Stimulated activated CD4-positive, alpha-beta T cell treated with anti-CD3 and anti-CD28 coated beads, Interleukin-2, amount 100 ng/mL, for 4 hours (primary cell): Measurements from ENCODE around the gene AP3S2.
"Not testable (repeated sequence)": the region's sequence is repeated elsewhere in the genome, so short reads cannot be mapped to it uniquely, and the experiment has no call there.

Experiments
- DNase-seq: peaks from one replicate; pipeline ENCODE4 v3.0.0-alpha.2; 2020; ENCODE audit warnings: low read depth

AP3S2 gene

DNA sequence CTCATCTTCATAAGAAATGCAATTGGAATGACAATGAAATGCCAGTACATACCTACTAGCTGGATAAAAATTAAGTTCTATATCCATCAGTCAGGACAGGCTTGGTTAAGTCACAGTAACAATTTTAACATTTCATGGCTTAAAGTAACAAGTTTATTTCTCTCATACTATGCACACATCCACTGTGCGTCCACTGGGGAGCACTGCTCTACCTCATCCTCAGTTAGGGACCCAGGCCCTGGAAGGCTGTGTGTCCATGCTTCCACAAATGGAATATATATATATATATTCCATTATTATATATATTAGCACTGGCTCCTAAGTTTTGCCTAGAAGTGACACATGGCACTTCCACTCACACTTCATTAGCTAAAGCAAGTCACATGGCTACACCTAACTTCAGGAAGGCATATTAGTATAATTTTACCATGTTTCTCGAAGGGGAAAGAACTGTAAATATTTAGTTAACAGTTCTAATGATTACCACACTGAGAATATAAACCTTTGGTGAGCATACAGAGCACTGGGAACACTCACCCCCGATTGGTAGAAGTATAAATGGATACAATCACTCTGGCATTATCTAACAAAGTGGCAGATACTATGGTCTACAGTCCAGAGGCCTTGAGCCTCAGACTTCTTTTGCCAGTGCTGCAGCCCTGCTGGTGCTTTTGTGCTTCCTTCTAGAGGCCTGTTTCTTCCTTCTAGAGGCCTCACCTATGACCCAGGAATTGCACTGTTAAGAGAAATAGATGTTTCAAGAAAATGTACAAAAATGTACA lies 28.6 kb downstream of the AP3S2 start:
- no peak for DNase-seq

DNA sequence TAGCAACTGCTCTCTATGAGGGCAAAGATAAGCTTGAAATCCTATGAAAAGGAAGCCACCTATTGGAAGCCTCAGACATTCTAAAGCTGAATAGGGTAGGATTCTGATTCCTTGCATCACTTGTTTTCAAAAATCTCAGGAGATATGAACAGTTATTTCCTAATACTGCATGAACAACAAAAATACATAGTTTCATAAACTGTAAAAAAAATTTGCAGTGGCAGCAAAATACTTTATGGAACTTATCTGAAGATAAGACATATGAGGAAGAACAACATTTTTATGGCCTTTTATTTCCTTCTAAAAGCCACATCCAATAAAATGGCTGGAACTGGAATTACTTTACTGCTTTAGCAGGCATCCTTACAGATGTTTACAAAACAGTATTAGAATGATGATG lies 29.9 kb downstream of the AP3S2 start:
- DNase-seq: no peak

DNA sequence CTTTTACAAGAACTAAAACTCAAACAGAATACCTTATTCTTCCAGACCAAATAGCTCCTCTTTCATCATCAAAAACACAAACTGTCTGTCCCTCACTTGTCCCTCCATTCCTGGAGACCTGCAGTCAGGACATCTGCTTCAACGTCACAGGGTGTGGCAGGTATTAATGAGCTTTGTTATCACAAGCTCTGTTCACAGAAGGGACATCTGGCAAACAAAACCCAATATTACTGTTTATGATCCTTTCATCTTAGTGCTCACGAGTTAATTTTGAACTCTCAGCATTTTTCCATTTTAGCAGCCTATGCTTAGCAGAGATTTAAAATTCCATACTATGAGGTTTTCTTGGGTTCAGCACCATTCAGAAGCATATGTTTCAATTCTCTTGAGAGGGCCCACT lies 32.9 kb downstream of the AP3S2 start:
- DNase-seq: no peak

DNA sequence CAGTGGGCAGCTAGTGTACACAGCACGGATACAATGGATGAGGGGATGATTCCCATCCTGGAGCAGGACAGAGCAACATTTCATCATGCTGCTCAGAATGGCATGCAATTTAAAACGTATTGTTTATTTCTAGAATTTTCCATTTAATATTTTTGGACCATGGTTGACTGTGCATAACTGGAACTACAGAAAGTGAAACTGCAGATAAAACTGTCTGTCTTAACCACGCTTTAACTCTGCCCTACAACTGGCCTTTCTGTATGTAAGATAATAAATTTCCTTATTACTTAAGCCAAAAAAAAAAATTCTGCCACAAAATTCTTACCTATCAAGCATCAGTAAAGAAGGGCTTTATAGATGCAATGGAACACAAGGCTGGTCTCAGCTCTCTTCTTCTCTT lies 33.4 kb downstream of the AP3S2 start:
- DNase-seq: no peak

DNA sequence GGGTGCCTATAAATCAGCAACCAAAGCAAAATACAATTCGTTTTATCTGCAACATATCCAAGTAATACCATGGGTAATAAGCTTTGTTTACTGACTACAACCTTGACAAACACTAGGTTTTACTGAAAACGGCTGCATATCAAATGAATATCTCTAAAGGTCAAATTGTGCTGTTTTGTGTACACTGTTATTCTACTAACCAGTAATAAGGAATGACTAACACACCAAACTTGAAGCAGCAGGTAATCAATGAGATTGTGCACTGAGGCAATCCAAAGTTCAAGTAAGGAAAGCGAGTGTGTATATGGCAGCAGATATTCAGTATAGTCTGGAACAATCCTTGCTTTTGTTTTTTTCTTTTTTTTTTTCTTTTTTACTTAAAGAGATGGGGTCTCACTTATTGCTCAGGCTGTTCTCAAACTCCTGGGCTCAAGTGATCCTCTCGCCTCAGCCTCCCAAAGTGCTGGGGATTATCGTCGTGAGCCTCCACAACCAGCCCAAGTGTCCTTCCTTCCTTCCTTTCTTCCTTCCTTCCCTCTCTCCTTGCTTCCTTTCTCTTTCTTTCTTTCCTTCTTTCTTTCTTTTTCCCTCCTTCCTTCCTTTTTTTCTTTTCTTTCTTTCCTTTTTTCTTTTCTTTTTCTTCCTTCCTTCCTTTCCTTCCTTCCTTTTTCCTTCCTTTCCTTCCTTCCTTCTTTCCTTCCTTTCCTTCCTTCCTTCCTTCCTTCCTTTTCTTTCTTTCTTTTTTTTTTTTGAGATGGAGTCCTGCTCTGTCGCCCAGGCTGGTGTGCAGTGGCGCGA lies 34.9 kb downstream of the AP3S2 start:
- DNase-seq: no peak

DNA sequence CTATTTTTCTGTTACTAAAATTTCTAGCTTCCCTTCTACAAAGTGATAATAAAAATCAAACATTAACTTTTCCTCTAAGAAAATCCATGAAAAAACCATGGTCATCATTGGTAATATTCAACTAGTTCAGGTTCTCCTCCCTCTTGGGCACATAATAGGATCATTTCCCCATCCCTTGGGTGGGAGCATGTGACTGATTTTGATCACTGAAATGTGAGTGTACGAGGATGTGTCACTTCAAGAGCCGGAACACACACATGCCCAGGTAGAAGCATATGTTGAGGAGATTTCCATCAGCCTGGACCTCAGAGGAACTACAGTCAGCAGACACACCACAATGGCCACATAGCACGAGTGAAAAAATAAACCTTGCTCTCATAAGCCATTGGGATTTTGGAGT lies 36.1 kb downstream of the AP3S2 start:
- no peak for DNase-seq

DNA sequence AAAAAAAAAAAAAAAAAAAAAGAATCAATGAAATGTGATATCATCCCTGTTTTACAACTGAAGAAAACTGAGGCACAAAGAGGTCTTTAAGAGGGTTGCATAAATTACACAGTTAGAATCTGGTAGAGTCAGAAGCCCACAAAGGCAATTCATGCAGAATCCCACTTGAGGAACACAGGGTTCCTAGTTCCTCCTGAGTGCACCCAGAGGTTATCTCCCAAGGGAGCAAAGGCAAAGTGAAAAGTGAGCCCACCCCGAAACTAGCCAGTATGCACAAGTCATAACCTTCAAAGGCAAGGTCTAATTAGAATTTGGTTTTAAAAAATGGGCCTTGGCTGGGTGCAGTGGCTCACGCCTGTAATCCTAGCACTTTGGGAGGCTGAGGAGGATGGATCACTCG lies 37.8 kb downstream of the AP3S2 start:
- no peak for DNase-seq

DNA sequence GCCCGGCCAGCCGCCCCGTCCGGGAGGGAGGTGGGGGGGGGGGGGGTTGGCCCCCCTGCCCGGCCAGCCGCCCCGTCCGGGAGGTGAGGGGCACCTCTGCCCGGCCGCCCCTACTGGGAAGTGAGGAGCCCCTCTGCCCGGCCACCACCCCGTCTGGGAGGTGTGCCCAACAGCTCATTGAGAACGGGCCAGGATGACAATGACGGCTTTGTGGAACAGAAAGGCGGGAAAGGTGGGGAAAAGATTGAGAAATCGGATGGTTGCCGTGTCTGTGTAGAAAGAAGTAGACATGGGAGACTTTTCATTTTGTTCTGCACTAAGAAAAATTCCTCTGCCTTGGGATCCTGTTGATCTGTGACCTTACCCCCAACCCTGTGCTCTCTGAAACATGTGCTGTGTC lies 38.9 kb downstream of the AP3S2 start:
- not testable (repeated sequence) for DNase-seq

DNA sequence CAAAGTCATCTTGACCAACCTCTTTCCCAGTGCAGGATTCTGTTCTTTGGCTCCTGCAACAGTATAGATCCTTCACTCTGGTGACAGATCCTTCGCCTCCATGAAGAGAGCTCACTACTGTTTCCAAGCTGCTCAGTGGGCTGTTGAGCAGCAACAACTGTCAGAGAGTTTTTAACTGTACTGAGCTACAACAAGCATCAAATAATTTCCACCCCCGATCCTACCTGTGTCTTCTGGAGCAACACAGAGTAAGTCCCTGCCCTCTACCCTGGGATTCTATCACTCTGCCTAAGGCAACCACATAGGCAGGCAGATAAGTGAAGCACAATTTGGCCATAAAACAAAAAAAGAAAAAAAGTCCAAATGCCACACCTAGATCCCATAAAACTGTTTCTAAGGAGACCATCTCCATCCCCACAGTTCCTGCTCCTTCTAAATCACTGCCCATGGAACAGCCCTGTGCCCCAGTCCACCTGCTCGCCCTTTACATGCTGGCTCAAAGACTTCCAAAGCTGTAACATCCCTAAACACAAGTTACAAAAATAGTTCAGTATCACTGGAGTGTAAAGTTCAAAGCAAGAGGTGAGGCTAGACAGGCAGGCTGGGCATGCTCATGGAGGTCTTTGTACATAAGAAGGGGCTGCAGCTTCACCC lies 41.3 kb downstream of the AP3S2 start:
- no peak for DNase-seq

DNA sequence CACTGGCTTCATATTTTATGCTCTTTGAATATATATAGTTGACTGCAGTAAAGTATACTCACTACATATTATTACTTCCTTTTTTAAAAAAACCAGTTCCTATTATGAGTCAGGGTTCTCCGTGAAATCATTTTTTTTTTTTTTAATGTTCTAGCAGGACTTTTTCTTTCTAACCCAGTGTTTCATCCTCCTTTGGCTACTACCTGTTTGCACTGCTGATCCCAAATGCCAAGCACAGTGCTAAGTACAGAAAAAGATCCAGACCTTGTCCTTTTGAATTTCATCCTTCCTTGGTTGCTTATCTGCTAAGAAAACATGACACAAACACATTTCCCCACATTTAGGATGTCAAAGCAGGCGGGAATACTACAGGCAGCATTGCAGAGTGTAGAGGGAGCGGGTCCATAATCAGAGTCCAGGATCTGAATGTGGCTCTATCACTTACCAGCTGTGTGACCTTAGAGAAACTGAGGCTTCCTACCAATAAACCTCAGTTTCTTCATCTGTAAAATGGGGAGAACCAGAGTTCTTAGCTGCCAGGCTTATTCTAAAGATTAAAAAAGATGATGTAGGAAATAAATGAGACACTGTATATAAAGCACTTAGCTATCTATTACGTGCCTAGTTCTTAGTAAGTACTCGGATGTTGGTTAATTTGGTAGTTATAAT lies 42.0 kb downstream of the AP3S2 start:
- DNase-seq: no peak

DNA sequence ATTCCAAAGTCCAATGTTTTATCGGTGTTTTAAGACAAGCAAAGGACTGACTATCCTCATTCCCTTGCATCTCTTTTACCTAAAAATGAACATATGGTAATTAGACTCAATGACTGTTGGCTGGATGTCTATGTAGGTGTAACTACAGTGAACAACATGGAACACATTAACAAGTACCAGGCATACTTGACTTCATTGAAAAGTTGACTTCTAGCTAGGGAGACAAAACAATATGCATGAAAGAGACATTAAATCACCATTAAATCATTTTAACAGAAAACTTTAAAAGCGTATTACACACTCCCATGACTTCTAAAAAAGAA lies 44.9 kb downstream of the AP3S2 start:
- no peak for DNase-seq

DNA sequence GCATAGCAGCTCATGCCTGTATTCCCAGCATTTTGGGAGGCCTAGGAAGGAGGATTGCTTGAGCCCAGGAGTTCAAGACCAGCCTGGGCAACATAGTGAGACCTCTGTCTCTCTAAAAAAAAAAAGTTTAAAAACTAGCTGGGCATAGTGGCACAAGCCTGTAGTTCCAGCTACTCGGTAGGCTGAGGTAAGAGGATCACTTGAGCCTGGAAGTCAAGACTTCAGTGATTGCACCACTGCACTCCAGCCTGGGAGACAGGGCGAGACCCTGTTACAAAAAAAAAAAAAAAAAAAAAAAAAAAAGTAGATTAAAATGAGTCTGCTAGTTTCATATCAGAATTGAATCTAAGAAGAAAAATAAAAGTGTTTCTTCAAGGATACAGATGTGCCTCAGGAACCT lies 46.7 kb downstream of the AP3S2 start:
- no peak for DNase-seq

DNA sequence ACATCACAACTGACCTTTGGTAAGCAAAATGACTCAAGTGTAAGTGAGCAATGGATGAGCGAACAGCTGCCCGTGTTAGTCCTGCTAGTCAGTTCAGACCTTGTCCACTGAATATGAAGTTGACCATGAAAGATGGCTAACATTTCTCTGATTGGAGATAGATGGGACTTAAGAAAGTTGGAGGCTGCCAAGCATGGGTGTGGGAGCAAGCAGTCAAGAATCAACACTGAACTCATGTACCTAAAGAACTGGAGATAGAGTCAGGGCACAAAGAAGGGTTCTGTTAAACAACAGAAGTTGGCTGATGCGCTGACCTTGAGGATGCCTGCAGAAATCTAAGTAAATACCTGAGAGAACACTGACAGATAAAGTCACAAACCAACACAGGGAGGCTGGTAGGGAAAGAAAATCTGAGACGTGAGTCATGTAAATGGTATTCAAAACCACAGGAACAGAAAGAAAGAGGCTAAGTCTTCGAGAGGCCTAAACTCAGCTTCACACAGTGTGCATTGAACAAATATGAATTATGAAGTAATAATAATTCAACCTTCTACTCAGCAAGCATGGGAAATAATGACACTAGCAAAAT lies 48.4 kb downstream of the AP3S2 start:
- DNase-seq: no peak

DNA sequence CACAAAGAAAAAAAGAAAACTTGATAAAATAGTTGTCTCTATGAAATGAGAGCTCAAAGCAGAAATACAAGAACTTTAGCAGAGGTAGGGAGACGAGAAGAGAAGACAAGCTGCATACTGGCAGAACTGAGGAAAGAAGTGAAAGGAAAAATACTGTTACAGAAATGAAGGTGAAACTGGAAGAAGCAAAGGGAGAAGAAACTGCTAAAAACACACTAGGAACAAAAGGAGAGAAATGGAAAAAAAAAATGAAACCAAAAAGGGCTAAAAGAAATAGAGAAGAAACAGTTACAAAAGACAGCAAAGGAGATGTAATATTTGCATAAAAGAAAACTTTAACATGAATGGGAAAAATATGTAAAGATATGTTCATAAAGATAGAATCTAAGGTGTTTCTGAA lies 51.8 kb downstream of the AP3S2 start:
- no peak for DNase-seq

DNA sequence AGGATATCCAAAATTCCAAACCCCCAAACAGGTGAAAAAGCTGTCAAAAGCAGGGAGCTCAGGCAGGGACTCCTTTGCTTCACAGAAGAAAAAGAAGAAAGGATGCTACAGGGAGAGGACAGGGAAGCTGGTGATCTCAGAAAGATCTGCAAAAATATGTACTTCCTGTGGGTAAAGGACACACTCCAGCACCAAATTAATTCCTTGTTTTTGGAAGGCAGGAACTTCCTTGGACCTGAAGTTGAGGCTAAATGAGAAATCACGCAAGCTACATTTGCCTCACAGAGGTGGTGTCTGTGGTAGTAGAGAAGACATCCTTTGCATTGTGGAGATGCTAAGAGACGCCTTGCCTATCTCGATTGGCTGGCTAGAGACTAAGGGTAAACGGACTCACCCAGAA lies 52.5 kb downstream of the AP3S2 start:
- DNase-seq: no peak

DNA sequence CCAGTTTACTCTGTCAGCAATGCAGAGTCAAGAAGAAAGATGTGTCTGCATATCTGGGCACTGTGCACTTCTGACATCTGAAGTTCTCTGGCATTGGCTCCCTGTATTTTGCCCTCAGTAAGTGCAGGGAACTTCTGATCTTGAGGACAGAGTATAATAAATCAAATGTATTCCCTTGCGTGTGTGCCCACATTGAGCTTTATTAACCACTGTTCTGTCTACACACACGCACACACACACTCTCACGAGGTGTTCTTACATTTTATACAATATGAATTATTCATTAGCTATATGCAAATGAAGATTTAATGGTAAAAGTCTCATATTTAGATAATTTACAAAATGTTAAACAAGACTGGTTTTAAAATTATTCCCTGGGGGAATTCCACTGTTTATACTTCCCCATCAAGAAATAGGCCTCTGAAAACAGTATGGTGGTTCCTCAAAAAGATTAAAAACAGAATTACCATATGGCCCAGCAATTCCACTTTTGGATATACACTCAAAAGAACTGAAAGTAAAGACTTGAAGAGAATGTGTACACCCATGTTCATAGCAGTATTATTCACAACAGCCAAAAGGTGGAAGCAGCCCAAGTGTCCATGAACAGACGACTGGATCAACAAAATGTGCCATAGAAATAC lies 54.5 kb downstream of the AP3S2 start:
- no peak for DNase-seq

DNA sequence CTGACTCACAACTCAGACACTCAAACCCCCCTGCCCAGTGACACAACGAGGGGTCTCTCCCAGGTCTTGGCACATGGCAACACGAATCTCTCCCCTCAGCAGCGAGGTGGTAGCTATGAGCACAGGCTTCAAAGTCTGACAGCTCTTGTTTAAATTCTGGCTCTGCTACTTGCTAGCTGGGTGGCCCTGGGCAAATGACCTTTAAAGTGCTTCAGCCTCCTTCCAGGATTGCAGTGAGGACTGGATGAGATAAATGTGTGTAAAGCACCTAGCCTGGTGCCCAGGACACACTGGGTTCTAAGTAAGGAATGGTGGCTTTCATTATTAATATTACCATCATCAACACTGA lies 56.0 kb downstream of the AP3S2 start:
- DNase-seq: no peak

DNA sequence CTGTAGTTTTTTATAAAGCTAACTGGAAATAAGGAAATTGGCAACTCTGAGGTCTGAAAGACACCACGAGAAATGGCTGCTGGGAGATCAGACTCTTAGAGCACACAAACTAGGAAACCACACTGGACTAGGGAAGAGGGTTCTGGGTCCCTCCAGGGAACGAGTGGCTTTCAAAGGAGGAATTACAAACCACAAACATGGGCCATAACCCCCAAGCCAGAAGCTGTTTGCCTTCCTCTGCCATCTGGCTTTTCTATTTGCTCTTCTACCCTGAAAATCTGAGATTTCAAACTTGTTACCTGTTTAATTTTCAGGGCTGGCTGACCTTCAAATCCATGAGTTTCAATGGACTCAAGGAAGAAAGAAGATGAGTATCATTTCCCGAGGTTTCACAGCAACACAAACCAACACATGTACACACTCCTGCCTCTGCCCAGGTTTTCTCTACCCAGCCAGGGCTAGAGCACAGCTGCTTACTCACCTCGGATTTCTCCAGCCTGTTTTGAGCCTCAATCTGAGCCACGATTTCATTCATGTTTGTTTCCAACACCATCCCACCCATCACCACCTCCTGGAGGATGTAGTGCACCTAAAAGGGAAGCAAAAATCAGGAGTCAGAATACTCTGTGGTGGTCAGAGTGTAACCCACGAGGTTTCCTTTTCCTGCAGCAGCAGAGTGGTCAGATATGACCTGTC lies 56.5 kb downstream of the AP3S2 start:
- DNase-seq: no peak

DNA sequence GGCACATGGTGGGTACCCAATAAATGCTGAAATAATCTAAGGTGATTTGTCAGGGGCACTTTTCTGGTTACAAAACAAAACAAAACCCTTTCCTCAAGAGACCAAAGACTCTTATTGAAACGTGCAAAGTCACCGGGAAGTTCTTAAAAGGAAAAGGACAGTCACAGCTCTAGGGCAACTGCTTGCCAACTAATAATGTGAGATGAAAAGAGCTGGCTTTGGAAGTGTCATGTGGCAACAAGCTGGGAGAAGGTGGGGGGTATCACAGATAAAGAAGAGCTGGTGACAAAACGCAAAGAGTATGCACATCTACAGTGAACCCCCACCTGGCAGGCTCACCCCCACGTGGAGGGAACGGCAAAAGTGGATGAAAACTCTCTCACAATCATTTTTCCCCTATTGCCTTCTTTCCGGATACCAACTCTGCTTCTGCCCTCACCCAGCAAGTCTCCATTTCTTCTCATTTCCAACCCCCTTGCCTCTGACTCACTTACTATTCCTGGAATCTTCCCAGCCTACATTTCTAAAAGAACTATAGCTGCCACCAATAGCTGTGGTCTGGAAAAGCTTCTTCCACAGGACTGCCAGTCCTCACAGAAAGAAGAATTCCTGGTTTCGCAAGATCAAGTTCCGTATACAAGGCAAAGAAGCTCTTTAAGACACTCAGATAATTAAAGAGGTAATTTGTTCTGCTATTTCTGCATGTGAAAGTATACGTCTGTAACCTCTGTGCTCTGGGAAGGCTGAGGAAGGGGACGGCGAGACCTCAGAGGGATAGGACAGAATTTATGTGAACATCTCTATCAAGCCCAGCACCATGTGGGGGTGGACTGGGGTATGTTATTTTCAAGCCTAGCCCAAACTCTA lies 57.3 kb downstream of the AP3S2 start:
- no peak for DNase-seq

DNA sequence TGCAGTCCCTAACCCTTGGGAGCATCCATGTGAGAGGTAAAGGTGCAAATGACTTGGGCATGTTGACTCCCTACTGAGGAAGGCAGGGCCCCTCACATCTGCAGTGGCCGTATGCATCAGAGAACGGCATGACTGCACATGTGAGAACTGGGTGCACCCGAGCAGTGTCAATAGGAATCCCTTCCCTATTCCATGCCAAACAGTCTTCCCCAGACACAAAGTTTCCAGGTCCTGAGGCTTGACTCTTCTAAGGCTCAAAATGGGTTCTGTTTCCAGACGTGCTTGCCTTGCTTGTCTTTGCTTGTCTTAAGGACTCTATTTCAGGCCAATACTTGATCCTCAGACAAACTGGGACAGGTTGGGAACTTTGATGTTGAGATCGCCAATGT lies 58.6 kb downstream of the AP3S2 start:
- DNase-seq: no peak
